ENCODE data around the gene SYT7. TPM values are rescaled to one million over a fixed set of nuclear protein-coding genes. Genes with fewer than 3 reads are reported as not detected.

SYT7 gene
- total RNA-seq, 1 donor from 2014 or later, result 23.7 TPM

DNA sequence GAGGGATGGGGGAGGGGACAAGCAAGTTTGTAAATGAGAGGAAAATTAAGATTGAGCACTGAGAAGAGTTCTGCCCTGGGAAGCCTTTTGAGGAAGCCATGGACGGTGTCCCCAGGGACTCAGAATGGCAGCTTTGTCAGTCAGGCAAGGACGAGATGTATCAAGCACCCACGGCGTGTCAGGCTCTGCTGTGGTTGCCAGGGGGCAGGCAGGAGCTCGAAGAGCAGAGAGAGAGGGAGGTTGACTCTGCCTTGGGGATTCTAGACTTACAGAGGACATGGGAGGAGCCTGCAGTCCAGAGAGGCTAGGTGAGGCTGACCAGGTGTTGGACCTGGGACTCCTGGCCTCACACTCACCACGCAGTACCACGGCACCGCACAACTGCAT is 29.1 kb upstream of the SYT7 start:
- ATAC-seq (ENCODE audit: poor library complexity), result peak; percentile 71
- intact Hi-C loops (cut with DNase I), result no loop called here
- no peak for DNase-seq

DNA sequence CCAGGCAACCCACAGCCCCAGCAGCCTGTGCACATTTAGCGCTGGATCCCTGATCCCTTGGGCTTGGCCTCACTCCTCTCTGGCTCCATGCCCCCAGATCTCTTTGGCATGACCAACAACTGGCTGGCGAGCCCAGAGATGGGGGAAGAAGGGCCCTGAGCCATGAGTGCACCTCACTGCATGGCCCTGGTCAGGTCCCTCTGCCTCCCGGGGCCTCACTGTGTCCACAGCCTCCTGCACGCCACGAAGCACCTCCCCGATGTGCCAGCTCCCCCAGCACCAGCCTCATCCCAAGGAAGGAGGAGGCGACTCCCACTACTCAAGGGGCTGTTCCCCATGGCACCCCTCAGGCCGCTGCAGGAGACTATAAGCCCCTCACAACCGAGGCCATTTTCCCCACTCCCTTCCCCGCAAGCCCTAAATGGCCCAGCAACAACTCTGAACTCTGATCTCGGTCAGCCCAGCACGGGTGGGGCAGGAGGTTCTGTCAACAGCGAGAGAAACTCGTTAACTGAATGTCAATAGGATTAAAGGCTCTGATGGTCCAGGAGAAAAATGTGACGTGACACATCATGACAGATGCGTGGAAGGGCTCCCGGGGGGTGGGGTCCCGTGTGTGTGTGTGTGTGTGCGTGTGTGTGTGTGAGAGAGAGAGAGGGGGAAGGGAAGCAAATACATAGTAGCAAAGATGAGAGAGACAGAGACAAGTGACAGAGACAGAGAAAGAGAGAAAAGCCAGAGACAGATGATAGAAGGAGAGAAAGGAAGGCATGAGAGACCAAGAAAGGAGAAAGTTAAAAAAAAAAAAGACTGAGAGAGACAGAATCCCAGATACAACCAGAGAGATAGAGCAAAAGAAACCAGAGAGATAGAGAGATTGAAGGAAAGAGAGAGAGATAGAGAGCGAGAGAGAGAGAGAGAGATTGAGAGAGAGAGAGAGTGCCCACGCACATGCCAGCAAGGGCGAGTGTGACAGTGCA is 28.4 kb upstream of the SYT7 start:
- ATAC-seq (ENCODE audit: poor library complexity) (peak; percentile 17), DNase-seq (no peak)
- intact Hi-C loops (cut with DNase I), result no loop called here

DNA sequence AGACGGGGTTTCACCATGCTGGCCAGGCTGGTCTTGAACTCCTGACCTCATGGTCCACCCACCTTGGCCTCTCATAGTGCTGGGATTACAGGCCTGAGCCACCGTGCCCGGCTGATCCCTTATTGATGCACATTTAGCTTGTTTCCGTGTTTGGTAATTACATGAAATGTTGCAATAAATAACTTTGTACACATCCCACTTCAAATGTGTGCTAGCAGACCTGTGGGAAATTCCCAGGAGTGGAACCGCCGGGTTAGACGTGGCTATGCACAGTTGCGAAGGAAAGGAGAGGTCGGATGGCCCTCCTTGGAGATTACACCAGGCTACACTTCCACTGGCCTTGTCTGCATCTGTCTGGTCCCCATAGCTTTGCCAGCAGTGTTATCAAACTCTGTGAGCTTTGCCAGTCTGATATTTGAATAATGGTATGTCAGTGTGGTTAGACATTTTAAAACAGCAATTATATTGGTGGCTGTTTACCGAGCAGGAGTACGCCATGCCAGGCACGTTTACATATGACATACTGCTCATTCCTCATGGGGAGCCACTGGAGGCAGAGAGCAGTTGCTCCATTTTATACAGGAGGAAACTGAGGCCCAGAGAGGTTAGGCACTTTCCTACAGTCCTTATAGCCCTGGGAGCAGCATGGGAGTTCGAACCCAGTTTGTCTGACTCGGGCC is 27.2 kb upstream of the SYT7 start:
- intact Hi-C loops (cut with DNase I), result no loop called here
- no peak for ATAC-seq (ENCODE audit: poor library complexity)
- no peak for DNase-seq

DNA sequence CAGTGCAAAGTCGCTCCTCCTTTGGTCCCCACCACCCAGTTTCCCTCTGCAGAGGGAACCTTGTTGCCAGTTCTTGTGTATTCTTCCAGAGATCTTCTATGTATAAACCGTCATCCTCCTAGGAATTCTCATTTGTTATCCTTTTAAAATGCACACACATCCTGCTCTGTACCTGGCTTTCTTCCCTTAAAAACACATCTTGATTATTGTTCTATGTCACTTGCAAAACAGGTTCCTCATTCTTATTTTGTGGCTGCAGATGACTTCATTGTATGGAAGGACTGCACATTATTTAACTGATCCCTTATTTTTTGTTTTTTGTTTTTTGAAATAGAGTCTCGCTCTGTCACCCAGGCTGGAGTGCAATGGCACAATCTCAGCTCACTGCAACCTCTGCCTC is 26.6 kb upstream of the SYT7 start:
- ATAC-seq (ENCODE audit: poor library complexity) (no peak), DNase-seq (no peak)
- intact Hi-C loops (cut with DNase I), result no loop called here

DNA sequence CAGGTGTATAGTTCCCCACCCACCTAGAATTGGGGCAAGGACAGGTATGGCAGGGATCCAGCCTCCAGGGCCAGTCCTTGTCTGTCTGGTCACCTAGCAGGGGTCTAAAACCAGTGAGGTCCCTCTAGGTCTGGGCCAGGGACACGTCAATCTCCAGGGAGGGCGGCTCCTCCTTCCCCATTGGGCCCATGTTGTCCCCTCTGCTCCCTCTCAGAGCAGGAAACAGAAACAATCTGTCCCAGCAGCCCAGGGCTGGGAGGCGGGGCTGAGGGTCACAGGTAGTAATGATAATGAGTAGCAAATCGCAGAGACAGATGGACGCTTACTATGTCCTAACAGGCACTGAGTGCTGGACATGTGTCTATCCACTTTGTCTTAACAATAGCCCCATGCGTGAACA is 22.8 kb upstream of the SYT7 start:
- ATAC-seq (ENCODE audit: poor library complexity) (no peak), DNase-seq (no peak)
- intact Hi-C loops (cut with DNase I), result no loop called here

DNA sequence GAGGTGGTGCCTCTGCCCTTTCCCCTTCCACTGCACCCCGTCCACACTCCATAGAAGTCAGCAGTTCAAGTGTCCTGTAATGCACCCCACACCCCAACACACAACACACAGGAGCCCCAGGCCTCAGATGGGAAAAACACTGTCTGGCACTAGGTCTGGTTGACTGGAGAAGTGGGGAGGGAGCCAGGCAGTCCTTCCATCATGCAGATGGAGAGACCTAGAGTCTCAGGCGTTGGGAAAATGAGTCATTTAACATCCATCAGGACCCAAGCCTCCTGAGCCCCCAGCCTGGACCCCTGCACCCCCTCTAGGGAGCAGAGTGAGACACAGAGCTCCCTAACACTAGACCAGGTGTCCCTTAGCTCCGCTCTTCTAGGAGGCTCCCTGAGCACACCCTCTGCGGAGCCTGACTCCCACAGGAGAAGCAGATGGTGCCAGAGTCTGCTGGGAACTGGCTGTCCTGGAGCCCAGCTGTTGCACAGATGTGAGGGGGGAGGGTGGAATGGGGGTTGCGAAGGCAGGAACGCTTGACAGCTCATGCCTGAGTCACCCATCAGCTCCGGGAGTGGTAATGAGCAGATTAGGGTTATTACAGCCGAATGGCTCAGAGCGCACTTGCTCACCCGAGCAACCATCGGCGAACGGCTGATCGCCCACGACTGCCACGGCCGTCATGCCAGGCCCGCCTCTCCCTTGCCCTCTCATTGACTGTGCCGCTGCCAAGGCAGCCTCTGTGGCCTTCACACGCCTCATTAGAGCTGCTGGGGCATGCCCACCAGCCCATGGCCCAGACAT is 22.1 kb upstream of the SYT7 start:
- ATAC-seq (ENCODE audit: poor library complexity), result peak; percentile 89
- peak; percentile 78 for DNase-seq
- intact Hi-C loops (cut with DNase I), result no loop called here

DNA sequence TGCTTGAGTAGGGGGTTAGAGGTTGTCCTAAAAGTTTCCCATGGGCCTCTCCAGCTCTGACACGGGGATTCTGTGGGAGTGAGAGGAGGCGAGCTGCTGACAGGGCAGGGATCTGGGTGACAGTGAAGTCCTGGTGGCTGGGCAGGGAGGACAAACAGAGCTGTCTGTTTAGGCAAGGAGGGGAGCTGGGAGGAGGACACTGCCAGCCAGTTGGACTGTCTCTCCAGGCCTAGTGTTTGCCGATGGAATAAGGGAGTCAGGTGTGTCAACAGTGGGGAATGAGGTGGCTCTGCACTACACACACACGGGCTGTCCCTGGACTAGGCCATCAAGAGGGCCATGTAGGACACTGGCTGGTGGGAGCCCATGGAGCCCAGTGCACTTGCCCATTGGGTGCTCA is 20.6 kb upstream of the SYT7 start:
- ATAC-seq (ENCODE audit: poor library complexity), result no peak
- intact Hi-C loops (cut with DNase I), result no loop called here

DNA sequence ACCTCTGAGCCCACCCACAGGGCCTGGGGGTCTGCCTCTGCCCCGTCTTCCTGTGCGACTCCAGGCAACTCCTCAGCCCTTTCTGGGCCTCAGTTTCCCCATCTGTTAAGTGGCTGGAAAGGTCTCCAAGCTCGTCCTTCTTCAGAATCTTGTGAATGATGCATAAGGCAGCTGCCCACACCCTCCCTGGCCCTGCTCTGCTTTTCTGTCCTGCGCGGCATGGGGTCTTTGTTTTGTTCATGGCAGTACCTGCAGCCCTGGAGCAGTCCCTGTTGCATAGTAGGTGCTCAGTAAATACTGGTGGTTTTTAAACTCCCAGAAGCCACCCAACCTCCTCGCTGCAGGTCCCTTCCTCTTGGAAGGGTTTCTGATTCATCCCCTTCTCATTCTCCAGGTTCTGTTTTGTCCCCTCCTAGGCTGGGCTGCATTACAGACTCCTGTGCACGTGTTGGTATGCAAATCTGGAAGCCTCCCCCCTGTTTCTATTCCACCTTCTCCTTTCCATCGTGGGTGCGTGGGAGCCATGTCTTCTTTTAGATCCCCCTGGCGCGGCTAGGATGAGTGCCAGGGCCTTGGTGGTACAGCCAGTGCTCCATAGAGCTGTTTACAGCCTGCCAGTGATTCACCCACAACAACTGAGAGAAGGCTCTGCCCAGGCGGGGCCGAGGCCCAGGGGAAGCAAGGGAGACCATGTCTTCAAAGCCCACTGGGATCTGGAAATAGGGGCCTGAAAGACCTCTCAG is 19.3 kb upstream of the SYT7 start:
- DNase-seq (no peak), ATAC-seq (ENCODE audit: poor library complexity) (no peak)
- intact Hi-C loops (cut with DNase I), result no loop called here

More for the DNA sequence above, 20.6 kb upstream of the SYT7 start:
- DNase-seq, result no peak

DNA sequence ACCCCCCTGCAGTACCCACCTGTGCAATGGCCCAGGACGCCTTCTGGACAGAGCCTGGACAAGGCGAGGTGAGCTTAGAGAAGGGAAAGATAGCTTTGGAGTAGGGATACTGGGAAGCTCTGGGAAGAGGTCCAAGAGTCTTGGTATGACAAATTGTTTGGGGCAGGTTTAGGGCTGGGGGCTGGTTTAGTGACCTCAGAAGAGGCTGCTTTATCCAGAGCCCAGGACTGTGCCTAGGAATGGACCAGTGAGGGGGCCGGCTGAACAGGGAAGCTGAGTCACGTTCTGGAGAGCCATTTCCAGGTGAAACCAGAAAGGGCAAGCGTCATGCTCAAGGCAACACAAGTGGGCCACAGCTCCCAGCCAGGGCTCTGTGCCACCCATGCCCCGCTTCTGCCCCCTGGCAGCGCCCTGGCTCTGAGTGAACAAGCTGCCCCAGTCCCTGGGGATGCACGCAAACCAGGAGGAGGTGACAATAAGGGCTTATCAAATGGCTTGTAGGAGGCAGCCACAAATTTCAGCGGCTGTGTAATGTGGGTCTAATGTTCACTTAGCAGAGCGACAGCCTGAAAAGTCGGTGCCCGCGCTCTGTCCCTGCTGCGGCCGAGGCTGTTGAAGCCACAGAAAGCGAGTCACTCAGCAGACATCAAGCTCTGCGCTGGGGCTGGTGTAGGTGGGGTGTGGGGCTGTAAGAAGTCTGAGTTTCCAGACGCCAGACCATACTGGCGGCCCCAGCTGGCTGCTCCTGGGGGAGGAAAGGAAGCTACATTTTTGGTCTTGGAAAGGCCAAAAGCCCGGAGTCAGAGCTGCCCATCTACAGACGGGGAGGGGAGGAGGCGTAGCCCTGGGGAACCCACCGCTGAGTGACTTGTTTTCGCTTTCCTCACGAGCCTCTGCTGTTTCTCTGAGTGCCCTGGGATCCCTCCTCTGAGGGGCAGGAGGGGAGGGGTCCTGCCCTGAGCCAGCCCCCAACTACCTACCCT is 18.3 kb upstream of the SYT7 start:
- intact Hi-C loops (cut with DNase I), result no loop called here
- ATAC-seq (ENCODE audit: poor library complexity) (peak; percentile 51), DNase-seq (peak; percentile 59)

DNA sequence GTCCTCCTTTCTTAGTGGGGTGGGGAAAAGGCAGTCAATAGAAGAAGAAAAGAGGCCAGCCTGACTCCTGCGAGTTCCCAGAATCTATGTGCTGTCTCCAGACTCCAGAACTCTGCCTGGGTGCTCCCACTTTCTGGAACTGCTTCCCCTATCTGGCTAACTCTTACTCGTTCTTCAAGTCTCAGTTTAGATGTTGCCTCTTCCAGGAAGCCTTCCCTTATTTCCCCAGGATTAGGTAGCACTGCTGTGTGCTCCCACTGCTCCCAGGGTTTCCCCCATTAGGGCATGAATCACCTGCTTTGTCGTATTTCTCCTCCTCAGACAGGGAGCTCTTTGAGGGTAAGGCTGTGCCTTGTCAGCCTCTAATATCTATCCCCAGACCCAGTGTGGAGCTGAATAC is 17.5 kb upstream of the SYT7 start:
- ATAC-seq (ENCODE audit: poor library complexity) (no peak), DNase-seq (no peak)
- intact Hi-C loops (cut with DNase I), result no loop called here

DNA sequence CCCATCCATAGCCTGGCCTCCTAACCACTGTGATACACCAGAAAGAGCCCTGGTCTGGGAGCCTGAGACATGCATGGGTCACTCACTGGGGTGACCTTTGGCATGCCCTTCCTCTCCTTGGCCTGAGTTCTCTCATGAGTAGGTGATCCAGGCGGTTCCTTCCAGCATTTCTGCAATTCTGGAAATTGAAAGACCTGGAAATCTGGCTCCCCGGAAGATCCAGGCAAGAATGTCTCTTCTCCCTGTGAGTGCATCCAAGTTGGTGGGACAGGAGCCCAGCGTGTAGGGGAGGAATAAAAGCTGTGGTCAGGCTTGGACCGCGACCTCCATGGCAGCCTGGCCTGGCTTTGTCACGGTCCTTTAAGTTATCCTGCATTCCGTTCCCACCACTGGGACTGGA is 16.1 kb upstream of the SYT7 start:
- ATAC-seq (ENCODE audit: poor library complexity) (no peak), DNase-seq (no peak)
- intact Hi-C loops (cut with DNase I), result no loop called here

DNA sequence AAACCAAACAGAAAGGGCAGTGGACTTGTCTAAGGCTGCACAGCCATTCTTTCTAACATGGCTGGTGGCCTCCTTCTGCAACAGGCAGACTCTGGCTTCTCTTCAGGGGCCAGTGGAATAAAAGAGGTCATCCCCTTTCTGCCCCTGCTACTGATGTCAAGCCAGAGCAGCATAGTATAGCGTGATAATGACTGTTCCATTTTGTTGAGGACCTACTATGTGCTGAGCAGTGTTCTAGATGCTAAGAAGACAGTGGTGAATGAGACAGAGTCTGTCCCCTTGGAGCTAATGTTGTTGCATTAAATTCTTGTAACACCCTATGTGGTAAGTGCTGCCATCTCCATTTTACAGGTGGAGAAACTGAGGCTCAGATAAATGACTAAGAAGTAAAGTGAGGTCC is 15.7 kb upstream of the SYT7 start:
- DNase-seq (no peak), ATAC-seq (ENCODE audit: poor library complexity) (no peak)
- intact Hi-C loops (cut with DNase I), result no loop called here

DNA sequence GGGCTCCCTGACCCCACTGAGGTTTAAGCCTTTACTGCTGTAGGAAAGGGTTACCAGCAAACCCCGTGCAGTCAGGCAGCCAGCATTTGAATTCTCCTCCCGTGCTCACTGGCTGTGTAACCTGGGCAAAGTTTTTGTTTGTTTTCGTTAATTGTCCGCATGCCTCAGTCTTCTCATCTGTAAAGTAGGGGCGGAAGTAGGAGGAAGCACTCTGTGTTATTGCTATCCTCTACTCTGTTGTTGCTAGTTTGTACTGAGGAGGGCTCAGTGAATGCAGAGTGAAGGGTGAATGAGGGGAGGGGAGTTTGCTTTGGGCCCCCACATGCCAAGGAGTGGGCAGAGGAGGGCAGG is 14.0 kb upstream of the SYT7 start:
- DNase-seq (no peak), ATAC-seq (ENCODE audit: poor library complexity) (no peak)
- intact Hi-C loops (cut with DNase I), result no loop called here

DNA sequence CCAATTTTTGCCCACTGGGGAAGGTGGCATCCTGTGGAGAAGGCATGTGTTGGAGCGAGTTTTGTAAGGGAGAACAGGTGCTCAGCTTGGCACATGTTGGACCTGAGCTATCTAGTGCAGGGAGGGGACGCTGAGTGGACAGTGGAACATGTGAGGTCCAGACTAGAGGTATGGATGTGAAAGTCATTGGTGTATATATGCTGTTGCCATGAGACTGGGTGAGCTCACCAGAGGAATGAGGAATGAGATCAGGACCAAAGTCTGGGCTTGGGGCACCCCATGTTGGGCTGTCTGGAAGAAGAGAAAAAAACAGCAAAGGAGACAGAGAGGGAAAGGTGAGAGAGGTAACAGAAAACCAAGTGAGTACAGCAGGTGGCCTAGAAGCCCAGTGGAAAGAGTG is 12.3 kb upstream of the SYT7 start:
- no peak for ATAC-seq (ENCODE audit: poor library complexity)
- intact Hi-C loops (cut with DNase I), result no loop called here
- DNase-seq, result no peak

DNA sequence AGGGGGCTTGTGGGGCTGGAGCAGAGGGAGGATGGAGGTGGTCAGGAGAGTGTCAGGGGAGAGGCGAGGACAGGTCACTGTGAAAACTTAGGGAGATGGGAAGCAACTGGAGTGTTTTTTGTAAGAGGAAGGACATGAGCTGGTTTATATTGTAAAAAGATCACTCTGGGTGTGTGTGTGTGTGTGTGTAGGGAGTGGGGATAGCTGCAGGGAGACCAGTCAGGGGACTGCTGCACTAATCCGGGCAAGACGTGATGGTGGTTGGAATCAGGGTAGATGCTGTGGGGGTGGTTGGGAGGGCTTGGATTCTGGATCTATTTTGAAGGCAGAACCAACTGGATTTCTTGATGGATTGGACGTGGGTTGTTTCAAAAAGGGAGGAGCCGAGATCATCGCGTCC is 11.3 kb upstream of the SYT7 start:
- intact Hi-C loops (cut with DNase I), result no loop called here
- DNase-seq, result no peak
- no peak for ATAC-seq (ENCODE audit: poor library complexity)

DNA sequence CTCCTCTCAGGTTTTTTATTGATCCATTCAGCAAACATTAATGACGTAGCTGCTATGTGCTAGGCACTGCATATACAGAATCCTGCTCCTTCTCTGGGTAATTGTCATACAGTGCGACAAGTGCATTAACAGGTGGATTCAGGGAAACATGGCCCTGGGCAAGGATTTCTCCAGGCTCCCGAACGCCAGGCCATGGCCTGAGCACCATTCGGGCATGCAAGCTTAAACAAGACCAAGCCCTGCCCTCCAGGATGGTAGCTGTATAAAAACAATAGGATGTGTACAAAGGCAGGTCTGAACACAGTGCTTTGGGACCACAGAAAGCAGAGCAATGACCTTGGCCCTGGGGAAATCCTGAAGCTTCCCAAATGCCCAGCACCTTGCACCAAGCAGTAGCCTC is 9.1 kb upstream of the SYT7 start:
- intact Hi-C loops (cut with DNase I), result no loop called here

DNA sequence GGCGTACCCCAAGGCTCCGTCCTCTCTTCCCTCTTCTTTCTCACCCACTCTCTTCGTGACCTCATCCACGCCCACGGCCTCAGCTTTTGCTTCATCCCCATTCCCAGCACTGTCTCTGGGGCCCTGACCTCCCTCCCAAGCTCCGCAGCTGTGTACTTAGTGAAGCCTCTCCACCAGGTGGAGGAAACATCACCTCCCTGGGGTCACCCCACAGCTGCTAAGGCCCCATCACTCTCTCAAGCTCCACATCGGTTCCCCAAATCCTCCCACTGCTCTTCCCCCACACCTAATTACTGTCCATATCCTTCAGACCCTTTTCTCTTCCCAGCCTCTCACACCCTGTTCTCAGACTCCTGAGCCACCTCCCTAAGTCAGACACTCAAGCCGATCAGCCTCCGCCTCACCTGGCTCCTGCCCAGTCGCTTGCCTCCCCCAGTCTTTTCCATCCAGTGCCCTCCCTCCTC is 7.9 kb upstream of the SYT7 start:
- intact Hi-C loops (cut with DNase I), result no loop called here
- ATAC-seq (ENCODE audit: poor library complexity) (peak; percentile 16), DNase-seq (peak; percentile 58)

More for the DNA sequence above, 9.1 kb upstream of the SYT7 start:
- no peak for ATAC-seq (ENCODE audit: poor library complexity)
- DNase-seq, result no peak
